Activated effector memory CD4-positive, alpha-beta T cell treated with Interleukin-2 at 50 U/mL for 16 hours (primary cell): Measurements from ENCODE around the gene EPHX1.

ENCODE experiments used
- DNase-seq: peaks from one replicate; pipeline ENCODE4 v3.0.0-alpha.2; 2020

Gene EPHX1

GRCh38 chr1:225844236-225845061 lies 34.5 kb downstream of the EPHX1 start:
- no peak for DNase-seq

GRCh38 chr1:225845097-225845496 lies 35.2 kb downstream of the EPHX1 start:
- DNase-seq, result no peak

- no peak for DNase-seq
These were observed 35.8 kb downstream of the EPHX1 start for GRCh38 chr1:225845571-225846259.

- DNase-seq, result no peak
These were observed 36.7 kb downstream of the EPHX1 start for GRCh38 chr1:225846331-225847310.

GRCh38 chr1:225847610-225848009 lies 37.7 kb downstream of the EPHX1 start:
- no peak for DNase-seq

- DNase-seq, result no peak
These were observed 38.4 kb downstream of the EPHX1 start for GRCh38 chr1:225848030-225848955.

GRCh38 chr1:225849925-225850324 lies 40.0 kb downstream of the EPHX1 start:
- no peak for DNase-seq

GRCh38 chr1:225850370-225850769 lies 40.4 kb downstream of the EPHX1 start:
- DNase-seq, result no peak

GRCh38 chr1:225851805-225852204 lies 41.9 kb downstream of the EPHX1 start:
- DNase-seq, result no peak

DNA sequence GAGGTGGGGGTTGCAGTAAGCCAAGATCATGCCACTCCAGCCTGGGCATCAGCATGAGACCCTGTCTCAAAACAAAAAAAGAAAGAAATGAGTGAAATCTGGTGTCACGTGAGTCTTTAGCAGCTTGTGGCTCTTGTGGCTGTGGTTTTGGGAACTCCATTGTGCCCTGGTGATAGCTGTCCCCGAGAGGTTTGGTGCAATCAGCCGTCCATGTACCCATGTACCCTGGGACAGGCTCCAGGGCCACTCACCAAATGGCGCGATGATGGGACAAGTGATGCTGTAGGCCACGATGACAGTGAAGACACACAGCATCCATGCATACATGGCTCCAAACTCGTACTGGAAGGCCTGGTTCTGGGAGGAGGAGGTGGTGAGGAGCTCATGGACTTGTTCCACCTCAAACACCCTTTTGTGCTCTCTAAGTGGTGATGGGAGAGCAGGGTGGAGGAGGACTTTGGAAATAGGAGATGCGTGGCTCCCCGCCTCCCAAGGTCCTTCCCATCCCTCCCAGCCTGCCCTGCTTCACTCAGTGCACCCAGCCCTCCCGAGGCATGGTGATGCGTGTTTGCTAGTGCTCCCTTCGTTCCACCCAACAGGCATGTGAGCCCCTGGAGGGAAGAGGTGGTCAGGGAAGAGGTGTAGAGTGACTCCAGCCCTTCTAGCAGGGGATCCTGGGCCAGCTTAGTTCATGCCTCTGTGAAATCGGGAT lies 42.6 kb downstream of the EPHX1 start:
- no peak for DNase-seq

DNA sequence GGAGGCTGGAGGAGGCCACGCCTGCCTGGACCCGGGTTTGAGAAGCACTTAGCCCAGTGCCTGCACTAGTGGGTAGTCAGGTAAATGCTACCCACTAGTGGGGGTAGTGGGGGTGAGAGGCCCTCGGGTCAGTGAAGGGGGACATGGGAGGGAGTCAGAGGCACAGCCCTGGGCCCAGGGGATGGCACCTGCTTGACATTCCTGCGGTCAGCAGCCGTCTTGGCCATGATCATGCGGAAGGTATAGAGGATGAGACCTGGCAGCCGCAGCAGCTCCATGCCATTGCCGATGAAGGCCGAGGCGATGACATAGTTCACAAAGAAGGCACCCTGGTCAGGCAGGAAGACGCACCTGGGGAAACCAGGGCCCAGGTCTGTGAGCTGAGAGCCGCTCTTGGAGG lies 43.5 kb downstream of the EPHX1 start:
- no peak for DNase-seq

DNA sequence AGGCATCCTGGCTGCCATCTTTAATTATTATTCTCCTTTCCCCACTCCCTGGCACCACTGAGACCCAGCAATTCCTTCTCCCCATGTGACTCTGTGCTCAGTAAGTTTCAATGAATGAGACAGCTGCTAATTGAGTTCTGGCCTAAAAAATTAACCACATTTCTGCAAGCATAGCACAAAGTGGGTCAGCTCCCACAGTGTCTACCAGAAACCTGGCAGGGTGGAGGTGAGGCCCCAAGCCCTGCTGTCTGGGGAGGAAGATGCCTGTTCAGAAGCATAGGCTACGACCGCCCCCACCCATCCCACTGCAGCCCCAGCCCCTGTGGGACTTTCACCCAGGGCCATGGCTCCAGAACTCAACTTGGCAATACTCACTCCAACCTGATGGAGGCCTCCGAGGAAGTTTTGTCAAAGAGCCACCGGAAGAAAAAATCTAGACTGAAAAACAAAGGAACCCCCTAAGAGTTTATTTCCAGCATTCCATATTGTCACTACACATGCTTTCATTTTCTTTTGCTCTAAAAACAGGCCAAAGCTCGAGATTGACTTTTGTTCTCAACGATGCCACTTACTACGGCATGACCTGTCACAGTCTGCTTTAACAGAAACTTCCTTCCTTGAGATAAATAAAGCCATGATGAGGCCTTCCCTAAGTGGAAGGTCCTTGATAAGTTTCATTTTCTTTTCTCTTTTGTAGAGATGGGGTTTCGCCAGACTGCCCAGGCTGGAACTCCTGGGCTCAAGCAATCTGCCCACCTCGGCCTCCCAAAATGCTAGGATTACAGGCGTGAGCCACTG lies 45.8 kb downstream of the EPHX1 start:
- DNase-seq, result no peak

DNA sequence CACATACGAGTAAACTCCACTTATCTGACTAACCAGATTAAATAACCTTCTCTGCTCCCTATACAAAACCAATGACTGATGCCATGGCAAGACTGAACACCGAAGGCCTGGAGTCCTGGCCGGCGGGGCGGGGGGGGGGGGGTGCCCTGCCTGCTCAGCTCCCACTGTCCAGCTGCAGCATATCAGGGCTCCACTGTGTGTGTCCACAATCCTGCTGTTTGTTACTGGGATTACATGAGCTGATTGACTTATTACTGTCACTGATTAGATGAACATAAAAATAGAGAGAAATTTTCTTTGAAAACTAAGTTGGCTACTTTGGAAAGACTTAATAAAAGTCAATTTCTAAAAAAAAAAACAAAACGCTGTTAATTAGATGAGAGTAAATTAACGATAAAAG lies 47.3 kb downstream of the EPHX1 start:
- DNase-seq, result no peak

- DNase-seq, result no peak
These were observed 49.2 kb downstream of the EPHX1 start for GRCh38 chr1:225859151-225859550.

DNA sequence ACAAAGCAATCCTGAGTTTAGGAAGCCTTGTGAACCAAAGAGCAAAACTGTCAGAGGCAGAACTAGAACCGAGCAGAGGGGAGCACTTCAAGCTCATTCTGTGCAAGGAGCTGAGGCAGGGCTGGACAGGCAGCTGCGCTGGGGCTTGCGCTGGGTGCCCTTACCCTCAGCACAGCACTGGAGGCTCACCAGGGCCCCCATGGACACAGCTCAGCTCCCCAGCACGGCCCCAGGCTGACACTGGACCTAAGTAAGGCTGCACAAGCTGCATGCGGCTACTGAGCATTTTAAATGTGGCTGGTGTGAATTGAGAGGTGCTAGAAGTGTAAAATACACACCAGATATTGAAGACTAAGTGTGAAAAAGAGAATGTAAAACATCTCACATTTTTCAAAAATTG lies 50.2 kb downstream of the EPHX1 start:
- no peak for DNase-seq

- no peak for DNase-seq
These were observed 51.0 kb downstream of the EPHX1 start for GRCh38 chr1:225860876-225861441.

DNA sequence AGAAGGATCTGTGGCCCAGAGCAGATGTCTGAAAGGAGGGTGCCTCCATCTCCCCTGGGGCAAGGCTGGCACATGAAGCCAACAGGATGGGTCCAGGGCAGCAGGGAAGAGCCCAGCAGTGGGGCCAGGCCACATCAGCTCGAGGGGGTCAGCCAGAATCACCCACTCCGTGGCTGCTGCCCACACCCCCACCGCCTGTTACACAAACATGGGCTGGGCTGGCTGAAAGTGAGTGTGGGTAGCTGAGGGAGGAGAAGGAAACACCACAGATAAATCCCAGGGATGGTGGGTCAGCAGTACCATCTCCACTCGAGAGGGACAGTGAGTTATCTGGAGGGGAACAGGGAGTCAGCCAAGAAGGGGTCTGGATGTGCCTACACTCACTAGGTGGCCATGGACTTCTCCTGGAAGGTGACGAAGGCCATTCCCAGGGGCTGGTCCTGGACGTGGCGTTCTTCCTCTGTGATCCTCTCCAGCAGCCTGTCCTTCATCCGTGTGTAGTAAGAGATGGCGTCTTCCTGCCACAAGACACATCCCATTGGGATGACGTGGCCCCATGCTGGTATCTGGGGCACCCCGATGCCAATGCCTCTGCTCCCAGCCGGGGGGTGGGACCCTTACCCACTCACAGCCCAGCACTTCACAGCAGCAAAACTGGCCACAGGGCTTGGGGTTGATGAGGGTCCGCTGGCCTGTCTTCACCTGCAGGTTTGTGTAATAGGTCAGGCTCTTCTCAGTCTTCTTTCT lies 52.1 kb downstream of the EPHX1 start:
- no peak for DNase-seq

GRCh38 chr1:225862581-225862950 lies 52.6 kb downstream of the EPHX1 start:
- no peak for DNase-seq

DNA sequence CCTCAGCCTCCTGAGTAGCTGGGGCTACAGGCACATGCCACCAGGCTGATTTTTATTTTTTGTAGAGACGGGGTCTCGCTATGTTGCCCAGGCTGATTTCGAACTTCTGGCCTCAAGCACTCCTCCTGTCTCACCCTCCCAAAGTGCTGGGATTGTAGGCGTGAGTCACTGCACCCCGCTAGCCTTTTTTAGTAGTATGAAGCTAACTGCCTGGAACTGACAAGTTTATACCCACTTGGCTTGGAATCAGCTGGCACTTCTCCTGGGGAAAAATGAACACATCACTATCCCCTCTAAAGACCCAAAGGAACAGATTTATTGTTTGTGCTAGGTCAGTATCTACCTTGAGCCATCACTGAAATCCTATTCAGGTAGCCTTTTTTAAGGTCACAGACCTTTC lies 53.2 kb downstream of the EPHX1 start:
- no peak for DNase-seq

DNA sequence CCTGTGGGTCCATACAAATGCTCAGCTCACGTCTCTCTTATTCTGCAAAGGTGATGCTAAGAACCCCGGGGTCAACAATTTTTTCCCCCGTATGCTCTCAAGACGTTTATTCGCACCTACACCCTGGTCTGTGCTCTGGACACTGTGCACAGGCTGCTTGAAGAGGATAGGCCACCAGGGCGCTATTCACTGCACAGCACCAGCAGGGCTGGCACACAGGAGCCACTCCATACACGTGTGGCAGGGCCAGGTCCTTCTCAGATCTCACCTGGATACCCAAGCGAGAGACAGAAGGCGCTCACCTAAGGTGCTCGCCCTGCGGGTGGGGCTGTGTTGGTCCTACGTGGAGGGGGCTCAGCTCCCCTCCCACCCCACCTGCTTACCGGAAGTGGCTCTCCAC lies 55.6 kb downstream of the EPHX1 start:
- no peak for DNase-seq
